Neutrophil (primary cell): ENCODE results near the gene TMEM33.

Source experiments
- H3K27ac ChIP-seq: fragments of 200-600 bp; sonication (generic); 2 replicates; pipeline ENCODE4 v1.5.1; 2016; ENCODE audit warnings: mild to moderate bottlenecking, moderate library complexity
- H3K27me3 ChIP-seq: fragments of 200-600 bp; sonication (generic); 2 replicates; pipeline ENCODE4 v1.6.0; 2016; ENCODE audit warnings: mild to moderate bottlenecking
- H3K36me3 ChIP-seq: fragments of 200-600 bp; sonication (generic); 2 replicates; pipeline ENCODE4 v1.5.1; 2017
- H3K4me1 ChIP-seq, 2 experiments: fragments of 200-600 bp in 1 of 2; sonication (generic) in 1 of 2; 1 replicate in 1 of 2; 2 replicates in 1 of 2; pipeline versions ENCODE4 v1.5.1 to v1.6.1; 2013 to 2016; ENCODE audit warnings: low read depth in 1 of 2, low read length in 1 of 2, mild to moderate bottlenecking in 1 of 2, moderate library complexity in 1 of 2; ENCODE audit not compliant: control insufficient read depth in 1 of 2, insufficient read depth in 1 of 2
- H3K4me3 ChIP-seq, 2 experiments: fragments of 200-600 bp in 1 of 2; sonication (generic) in 1 of 2; 1 replicate in 1 of 2; 2 replicates in 1 of 2; pipeline ENCODE4 v1.5.1; 2013 to 2016; ENCODE audit warnings: low read depth in 1 of 2, low read length in 1 of 2, mild to moderate bottlenecking in 1 of 2, moderate library complexity in 1 of 2
- H3K9me3 ChIP-seq: fragments of 200-600 bp; sonication (generic); 2 replicates; pipeline ENCODE4 v1.5.1; 2016
- CTCF ChIP-seq: fragments of 200-600 bp; sonication (generic); IDR thresholded peaks from 2 replicates; pipeline ENCODE4 v1.5.1; 2016; ENCODE audit warnings: antibody characterized with exemption

Gene TMEM33

GRCh38 chr4:41964401-41964800 lies 29.2 kb downstream of the TMEM33 start:
- Histone ChIP-seq H3K4me1 (no peaks in the 10 kb centered on the region), H3K9me3 (no peaks in the 10 kb centered on the region), H3K4me3 (no peak overlapping the region), H3K27ac (no peak overlapping the region), H3K36me3 (no peaks in the 10 kb centered on the region), H3K27me3 (no peaks in the 10 kb centered on the region)
- no peak for TF ChIP-seq CTCF

GRCh38 chr4:41967392-41967791 lies 32.2 kb downstream of the TMEM33 start:
- TF ChIP-seq CTCF: no peak
- H3K36me3 ChIP-seq: no peaks in the 10 kb centered on the region

GRCh38 chr4:41969671-41970070 lies 34.4 kb downstream of the TMEM33 start:
- no peak overlapping the region for H3K4me3 ChIP-seq
- TF ChIP-seq CTCF: no peak
- no peaks in the 10 kb centered on the region for H3K27me3 ChIP-seq

More at GRCh38 chr4:41967392-41967791, 32.2 kb downstream of the TMEM33 start:
- no peaks in the 10 kb centered on the region for H3K27me3 ChIP-seq
- no peaks in the 10 kb centered on the region for H3K4me1 ChIP-seq
- H3K9me3 ChIP-seq: no peaks in the 10 kb centered on the region
- no peak overlapping the region for H3K4me3 ChIP-seq
- no peak overlapping the region for H3K27ac ChIP-seq

DNA sequence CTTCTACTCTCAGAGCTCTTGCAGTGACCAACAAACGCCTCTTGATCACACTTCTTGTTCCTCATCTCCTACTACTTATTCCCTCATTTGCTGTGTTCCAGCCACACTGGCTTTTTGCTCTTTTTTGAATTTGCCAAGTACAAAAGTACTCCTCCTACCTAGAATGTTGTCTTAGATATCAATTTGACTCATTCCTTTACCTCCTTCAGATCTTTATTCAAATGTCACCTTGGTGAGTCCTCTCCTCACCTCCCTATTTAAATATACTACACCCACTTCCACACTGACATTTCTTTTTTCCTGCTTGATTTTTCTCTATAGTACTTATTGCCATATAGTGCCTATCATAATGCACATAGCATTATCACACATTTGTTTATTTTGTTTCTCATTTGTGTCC lies 40.1 kb downstream of the TMEM33 start:
- Histone ChIP-seq H3K9me3 (no peaks in the 10 kb centered on the region), H3K27ac (no peak overlapping the region), H3K4me1 (no peaks in the 10 kb centered on the region), H3K27me3 (no peaks in the 10 kb centered on the region), H3K36me3 (no peaks in the 10 kb centered on the region), H3K4me3 (no peak overlapping the region)
- TF ChIP-seq CTCF: no peak

More at GRCh38 chr4:41969671-41970070, 34.4 kb downstream of the TMEM33 start:
- Histone ChIP-seq H3K9me3 (no peaks in the 10 kb centered on the region), H3K36me3 (no peaks in the 10 kb centered on the region), H3K27ac (no peak overlapping the region), H3K4me1 (no peaks in the 10 kb centered on the region)

DNA sequence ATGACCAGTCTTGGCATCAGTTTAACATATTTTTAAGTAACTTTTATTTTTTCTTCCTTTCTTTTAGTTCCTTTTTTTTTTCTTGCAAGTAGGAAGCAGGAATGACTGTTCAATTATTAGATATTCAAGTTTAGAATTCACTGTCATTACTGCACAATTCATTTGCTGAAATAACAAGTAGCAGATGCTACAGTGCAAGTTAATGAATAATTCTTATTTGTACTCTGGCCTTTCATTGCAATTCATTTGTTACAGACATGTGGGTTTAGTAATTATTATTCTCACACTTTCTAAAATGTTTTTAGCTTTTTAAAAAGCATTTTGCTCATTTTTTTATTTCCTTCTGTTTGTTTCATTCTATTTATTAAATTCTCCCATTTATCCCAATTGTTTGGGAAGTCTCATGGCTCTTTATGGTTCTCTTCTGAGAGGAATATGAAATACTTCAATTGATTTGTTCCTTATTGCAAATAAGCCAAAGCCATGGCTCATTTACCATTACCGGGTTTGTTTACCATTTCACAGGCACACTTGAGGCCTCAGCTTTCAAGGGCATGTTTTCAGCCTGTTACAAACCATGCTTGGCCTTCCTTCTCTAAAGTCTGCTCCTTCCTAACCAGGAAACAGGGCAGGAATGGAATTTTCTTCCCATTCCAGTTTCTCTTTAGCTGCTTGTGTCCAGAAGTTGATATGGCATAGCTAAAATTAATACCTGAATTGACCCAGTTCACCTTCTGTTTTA lies 41.7 kb downstream of the TMEM33 start:
- no peak for TF ChIP-seq CTCF
- no peaks in the 10 kb centered on the region for H3K27me3 ChIP-seq
- H3K4me3 ChIP-seq: no peak overlapping the region
- no peaks in the 10 kb centered on the region for H3K4me1 ChIP-seq
- no peaks in the 10 kb centered on the region for H3K9me3 ChIP-seq
- H3K27ac ChIP-seq: no peak overlapping the region
- no peaks in the 10 kb centered on the region for H3K36me3 ChIP-seq
